Ishikawa (cell line): ENCODE results near the gene TYSND1.

Experiments used
- TAF1 ChIP-seq: IDR thresholded peaks from 2 replicates; pipeline ENCODE4 v1.6.1; 2012; ENCODE audit warnings: low read depth, mild to moderate bottlenecking
- TCF12 ChIP-seq: IDR thresholded peaks from 2 replicates; pipeline ENCODE4 v1.6.1; 2012; ENCODE audit warnings: low read depth

DNA sequence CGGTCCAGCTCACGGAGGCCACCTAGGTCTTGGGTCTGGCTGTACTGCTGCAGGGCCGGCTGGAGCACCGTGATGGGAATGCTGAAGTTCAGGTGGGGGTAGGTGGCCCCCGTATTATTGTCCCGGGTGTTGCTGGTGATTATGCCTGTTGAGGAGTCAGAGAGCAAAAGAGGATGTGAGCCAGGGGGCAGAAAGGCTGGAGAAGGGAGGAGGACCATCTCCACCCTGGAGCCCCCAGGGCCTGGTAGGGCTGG is 6.6 kb downstream of the TYSND1 start:
- no peak for TF ChIP-seq TAF1
- TF ChIP-seq TCF12, result no peak
